Pancreas (tissue), 10 donors: ENCODE data around the gene IL2RA. TPM values are rescaled to one million over a fixed set of nuclear protein-coding genes. Genes with fewer than 3 reads are reported as not detected.

ENCODE experiments used
- ATAC-seq, 4 donors: fragments of 200-7000 bp; cut with Tn5 transposase; one replicate each; pipeline versions ENCODE4 v1.8.0 to v1.9.1; 2020; ENCODE audit warnings: mild to moderate bottlenecking in 4 of 4, moderate library complexity in 4 of 4
- DNase-seq, 6 donors: peaks; one replicate each; pipeline ENCODE4 v3.0.0-alpha.2; 2020
- FAIRE-seq: peaks from 2 replicates; lab custom pipeline; 2012; peaks lifted over from hg19 to GRCh38; lab: Jason Lieb, UNC
- H3K27ac ChIP-seq, 4 donors: fragments of 200-600 bp; sonication (generic); 1 replicate in 3 of 4; 2 replicates in 1 of 4; pipeline versions ENCODE4 v1.5.0 to v1.8.0; 2020
- H3K27me3 ChIP-seq, 4 donors: fragments of 200-600 bp; one replicate each; pipeline ENCODE4 v1.8.0; 2021
- H3K36me3 ChIP-seq, 3 donors: fragments of 200-600 bp; sonication (generic) in 1 of 3; one replicate each; pipeline versions ENCODE4 v1.5.0 to v1.8.0; 2020 to 2021
- H3K4me1 ChIP-seq, 3 donors: fragments of 200-600 bp; one replicate each; pipeline ENCODE4 v1.8.0; 2021
- H3K4me3 ChIP-seq, 4 donors: fragments of 200-600 bp; sonication (generic) in 2 of 4; one replicate each; pipeline versions ENCODE4 v1.5.0 to v1.8.0; 2020 to 2021
- H3K9me3 ChIP-seq, 4 donors: fragments of 200-600 bp; one replicate each; pipeline ENCODE4 v1.8.0; 2021
- WGBS, 2 donors: extraction: QIAGEN DNeasy Blood & Tissue Kit; methylation state at CpG; one replicate each; pipeline ENCODE4 v1.1.7; 2013; 5-methylcytosine and 5-hydroxymethylcytosine counted together
- intact Hi-C, 3 donors: fragments of 100-400 bp; cut with DNase I; formaldehyde crosslinking; loops; one replicate each; pipeline versions ENCODE4 v1.11.1 to v1.14.2; 2022
- polyA plus RNA-seq, 2 donors: library from polyadenylated mRNA; stranded (reverse); fragments of 200-250 nt; gene quantifications; one replicate each; pipeline ENCODE4 v1.2.3, GENCODE V29; 2013
- total RNA-seq, 6 donors: library from RNA; stranded (reverse); fragmentation: NEBNext Ultra II Directional in 4 of 6; extraction: Animal tissue kit (Norgen Biotek cat#: 25700) in 4 of 6; gene quantifications; one replicate each; pipeline versions ENCODE4 v1.2.1 to v1.2.4, GENCODE V29; 2021 to 2023
- TF ChIP-seq, protein P1 (sequence below), 4 donors: fragments of 200-600 bp; sonication (generic) in 3 of 4; IDR thresholded peaks; one replicate each; pipeline versions ENCODE4 v1.5.0 to v1.8.0; 2021; ENCODE audit warnings: antibody characterized with exemption in 4 of 4
- donor health status: healthy with polysubstance abuse.
- donor health status: DM: no; HTN: no; CAD: no; lungs with moderate emphysema.
- donor health status: DM: no; HTN: no; CAD: no.
- donor health status: control.
- donor health status: control.
- donor health status: Bipolar disorder and iron deficiency.
- donor health status: DM: yes; HTN: yes; CAD: no.
- donor health status: DM: no; HTN: no; CAD: no.
- donor health status: DM: no; HTN: no; CAD: no.
- donor health status: DM: yes; HTN: yes; CAD: no.

Gene IL2RA
- total and polyA plus RNA-seq, 8 donors = 0.11 to 1.1 (median 0.26) TPM; not detected in 2

DNA sequence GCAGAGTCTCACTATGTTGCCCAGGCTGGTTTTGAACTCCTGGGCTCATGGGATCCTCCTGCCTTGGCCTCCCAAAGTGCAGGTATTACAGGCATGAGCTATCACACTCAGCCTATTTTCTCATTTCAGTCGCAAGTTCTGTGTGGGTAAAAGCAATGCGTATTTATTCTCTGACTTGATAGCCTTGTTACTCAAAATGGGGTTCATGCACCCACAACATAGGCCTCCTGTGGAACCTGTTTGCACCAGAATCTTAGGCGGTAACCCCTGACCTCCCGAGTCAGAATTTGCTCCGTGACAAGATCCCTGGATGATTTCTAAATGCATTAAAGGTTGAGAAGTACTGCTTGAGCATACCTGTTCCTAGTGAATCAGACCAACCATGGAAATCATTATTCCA is 7.3 kb downstream of the IL2RA start:
- FAIRE-seq (no peak), ATAC-seq (no peak), DNase-seq (no peak)
- intact Hi-C loops = no loop called here
- no peaks in the 10 kb centered on the region for H3K9me3 ChIP-seq
- no peaks in the 10 kb centered on the region for H3K36me3 ChIP-seq
- no peaks in the 10 kb centered on the region for H3K27me3 ChIP-seq
- TF ChIP-seq, protein P1, sequence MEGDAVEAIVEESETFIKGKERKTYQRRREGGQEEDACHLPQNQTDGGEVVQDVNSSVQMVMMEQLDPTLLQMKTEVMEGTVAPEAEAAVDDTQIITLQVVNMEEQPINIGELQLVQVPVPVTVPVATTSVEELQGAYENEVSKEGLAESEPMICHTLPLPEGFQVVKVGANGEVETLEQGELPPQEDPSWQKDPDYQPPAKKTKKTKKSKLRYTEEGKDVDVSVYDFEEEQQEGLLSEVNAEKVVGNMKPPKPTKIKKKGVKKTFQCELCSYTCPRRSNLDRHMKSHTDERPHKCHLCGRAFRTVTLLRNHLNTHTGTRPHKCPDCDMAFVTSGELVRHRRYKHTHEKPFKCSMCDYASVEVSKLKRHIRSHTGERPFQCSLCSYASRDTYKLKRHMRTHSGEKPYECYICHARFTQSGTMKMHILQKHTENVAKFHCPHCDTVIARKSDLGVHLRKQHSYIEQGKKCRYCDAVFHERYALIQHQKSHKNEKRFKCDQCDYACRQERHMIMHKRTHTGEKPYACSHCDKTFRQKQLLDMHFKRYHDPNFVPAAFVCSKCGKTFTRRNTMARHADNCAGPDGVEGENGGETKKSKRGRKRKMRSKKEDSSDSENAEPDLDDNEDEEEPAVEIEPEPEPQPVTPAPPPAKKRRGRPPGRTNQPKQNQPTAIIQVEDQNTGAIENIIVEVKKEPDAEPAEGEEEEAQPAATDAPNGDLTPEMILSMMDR (IDR thresholded peaks at IDR 0.05) = no peak
- WGBS, 2 donors = 86 to 90% methylated on average over 5 of the region's 5 CpGs
- H3K4me1 ChIP-seq = peaks cover 0 to 5% (median 0%) of the 10 kb centered on the region in 3 donors
- H3K27ac ChIP-seq = no peak overlapping the region
- H3K4me3 ChIP-seq = no peak overlapping the region

DNA sequence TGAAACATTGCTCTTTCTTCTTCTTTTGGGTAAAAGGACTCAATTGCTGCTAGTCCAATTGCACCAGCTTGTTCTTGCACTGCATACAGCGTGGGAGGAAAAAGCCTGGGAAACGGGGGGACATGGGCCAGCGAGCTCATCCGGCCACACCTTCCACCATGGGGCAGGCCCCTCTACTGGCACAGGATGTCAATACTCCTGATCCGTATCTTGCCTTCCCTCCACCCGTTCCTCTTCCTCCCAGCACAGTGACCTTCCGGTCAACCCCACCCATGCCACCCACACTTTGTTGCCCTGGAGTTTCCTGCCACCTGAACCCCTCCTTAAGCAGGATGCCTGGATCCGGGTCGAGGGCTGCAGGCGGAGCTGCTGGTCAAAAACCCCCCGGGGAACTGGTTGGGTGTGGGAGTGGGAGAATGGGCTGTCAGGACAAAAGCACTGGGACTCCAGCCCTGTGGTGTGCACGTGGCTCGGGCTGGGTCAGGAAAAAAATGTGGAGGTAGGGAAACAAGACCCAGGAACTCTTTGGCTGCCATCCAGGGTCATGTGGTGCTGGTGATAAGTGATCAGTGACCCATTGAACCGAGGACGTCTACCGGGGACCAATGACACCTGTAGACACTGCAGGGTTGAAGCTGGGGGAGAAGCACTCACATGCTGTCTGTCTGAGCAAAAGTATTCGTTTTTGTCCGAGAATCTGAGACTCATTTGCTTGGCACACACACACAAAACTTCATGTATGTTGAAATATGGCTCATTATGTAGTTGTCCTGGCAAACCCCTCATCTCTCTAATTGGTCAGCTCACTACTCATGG is 8.1 kb downstream of the IL2RA start:
- WGBS, 2 donors = 44 to 46% methylated on average over 18 of the region's 18 CpGs
- no peak overlapping the region for H3K27ac ChIP-seq
- H3K27me3 ChIP-seq = no peaks in the 10 kb centered on the region
- FAIRE-seq (no peak), DNase-seq (peak in 4 of 6 donors; percentile 46 to 65 (median 58)), ATAC-seq (peak; percentile 24 to 62 (median 60))
- TF ChIP-seq, protein P1 (IDR thresholded peaks at IDR 0.05) = no peak
- H3K9me3 ChIP-seq = no peaks in the 10 kb centered on the region
- intact Hi-C loops = no loop called here
- peaks cover 0 to 5% (median 0%) of the 10 kb centered on the region in 3 donors for H3K4me1 ChIP-seq
- H3K4me3 ChIP-seq = no peak overlapping the region
- H3K36me3 ChIP-seq = no peaks in the 10 kb centered on the region

DNA sequence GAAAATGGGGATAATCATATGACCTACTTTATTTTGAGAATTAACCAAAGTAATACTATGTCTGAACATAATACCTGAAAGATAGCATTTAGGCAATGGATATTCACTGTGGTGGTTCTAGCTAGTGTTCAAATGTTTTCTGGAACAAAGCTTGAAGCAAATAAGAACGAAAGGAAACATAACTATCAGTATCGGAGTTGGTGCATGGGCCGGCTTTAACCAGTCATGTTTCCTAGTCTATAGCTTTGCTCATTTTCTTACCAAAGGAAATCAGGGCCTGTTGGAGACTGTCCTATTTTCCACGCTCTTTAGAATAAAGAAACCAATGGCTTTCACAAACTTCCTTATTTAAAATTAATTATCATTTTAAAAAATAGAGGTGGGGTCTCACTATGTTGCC is 8.9 kb downstream of the IL2RA start:
- no peaks in the 10 kb centered on the region for H3K9me3 ChIP-seq
- WGBS, 2 donors = 89 to 91% methylated on average over 4 of the region's 4 CpGs
- H3K27ac ChIP-seq = no peak overlapping the region
- DNase-seq (no peak), FAIRE-seq (no peak), ATAC-seq (no peak)
- no peaks in the 10 kb centered on the region for H3K36me3 ChIP-seq
- no peak overlapping the region for H3K4me3 ChIP-seq
- intact Hi-C loops = no loop called here
- H3K4me1 ChIP-seq = peaks cover 0 to 5% (median 0%) of the 10 kb centered on the region in 3 donors
- H3K27me3 ChIP-seq = no peaks in the 10 kb centered on the region
- TF ChIP-seq, protein P1 (IDR thresholded peaks at IDR 0.05) = no peak

DNA sequence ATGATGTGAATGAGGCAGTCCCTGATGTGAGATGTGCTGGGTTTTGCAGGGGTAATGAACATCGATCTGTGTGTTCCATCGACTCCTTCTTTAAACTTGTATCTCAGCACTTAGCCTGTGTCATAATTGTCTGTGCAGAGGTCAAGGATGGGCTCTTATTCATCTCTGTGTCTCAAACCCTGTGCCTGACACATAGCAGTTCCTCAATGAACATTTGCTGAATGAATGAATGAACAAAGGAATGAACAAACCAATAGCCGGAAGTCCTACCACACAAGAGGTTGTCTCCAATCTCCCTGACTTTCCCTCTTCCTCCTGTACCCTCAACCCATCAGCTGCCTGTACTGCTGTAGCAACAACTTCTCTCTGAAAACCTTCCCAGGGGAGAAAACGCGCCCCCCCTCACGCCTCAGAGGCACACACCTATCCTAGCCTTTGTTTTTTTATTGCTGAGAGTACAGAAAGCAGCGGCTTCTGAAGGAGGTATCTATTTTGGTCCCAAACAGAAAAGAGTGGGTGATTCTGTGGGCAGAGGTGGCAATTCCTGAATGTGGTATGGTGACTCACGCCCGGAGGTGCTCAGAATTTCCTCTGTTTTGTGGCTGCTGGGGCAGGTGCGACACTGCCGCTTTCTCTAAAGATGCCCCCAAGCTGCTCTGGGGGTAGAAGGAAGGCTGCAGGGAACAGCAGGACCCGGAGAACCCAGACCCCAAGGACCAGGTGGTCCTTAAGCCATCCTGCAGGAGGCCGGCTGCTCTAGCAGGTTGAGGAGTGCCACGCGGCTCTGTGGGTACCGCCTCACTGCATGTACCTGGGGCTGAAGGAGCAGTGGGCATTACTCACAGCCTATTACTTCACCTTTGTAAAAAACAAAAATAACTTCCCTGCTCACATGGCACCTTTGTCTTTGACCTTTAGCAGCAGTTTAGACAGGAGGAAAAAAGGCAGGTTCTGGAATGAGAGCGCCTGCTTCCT is 9.6 kb downstream of the IL2RA start:
- no peaks in the 10 kb centered on the region for H3K9me3 ChIP-seq
- intact Hi-C loops = no loop called here
- TF ChIP-seq, protein P1 (IDR thresholded peaks at IDR 0.05) = no peak
- no peaks in the 10 kb centered on the region for H3K27me3 ChIP-seq
- no peak overlapping the region for H3K4me3 ChIP-seq
- no peak overlapping the region for H3K27ac ChIP-seq
- no peak for ATAC-seq
- no peak for FAIRE-seq
- 81 to 85% methylated on average over 17 of the region's 17 CpGs for WGBS, 2 donors
- no peaks in the 10 kb centered on the region for H3K36me3 ChIP-seq
- DNase-seq = no peak
- peaks cover 0 to 5% (median 0%) of the 10 kb centered on the region in 3 donors for H3K4me1 ChIP-seq
